ENCODE results near the gene FBXL15. TPM values are rescaled to one million over a fixed set of nuclear protein-coding genes. Genes with fewer than 3 reads are reported as not detected.
A peak's percentile ranks its signal among the peaks of the same experiment; 100 is the strongest.
"Not testable (repeated sequence)": the region's sequence is repeated elsewhere in the genome, so short reads cannot be mapped to it uniquely, and the experiment has no call there.

FBXL15 gene
- total RNA-seq, 1 donor, result 4.7 TPM

- Histone ChIP-seq H3K4me1 (ENCODE audit: insufficient read depth, low read length) (peaks cover 58% of the 10 kb centered on the region), H3K4me3 (ENCODE audit: low read length) (peak overlapping the region; percentile 78), H3K27me3 (ENCODE audit: insufficient read depth, low read length) (no peaks in the 10 kb centered on the region), H3K9me3 (ENCODE audit: low read depth, low read length) (no peaks in the 10 kb centered on the region)
These were observed 29.9 kb downstream of the FBXL15 start for GRCh38 chr10:102450374-102451104.

DNA sequence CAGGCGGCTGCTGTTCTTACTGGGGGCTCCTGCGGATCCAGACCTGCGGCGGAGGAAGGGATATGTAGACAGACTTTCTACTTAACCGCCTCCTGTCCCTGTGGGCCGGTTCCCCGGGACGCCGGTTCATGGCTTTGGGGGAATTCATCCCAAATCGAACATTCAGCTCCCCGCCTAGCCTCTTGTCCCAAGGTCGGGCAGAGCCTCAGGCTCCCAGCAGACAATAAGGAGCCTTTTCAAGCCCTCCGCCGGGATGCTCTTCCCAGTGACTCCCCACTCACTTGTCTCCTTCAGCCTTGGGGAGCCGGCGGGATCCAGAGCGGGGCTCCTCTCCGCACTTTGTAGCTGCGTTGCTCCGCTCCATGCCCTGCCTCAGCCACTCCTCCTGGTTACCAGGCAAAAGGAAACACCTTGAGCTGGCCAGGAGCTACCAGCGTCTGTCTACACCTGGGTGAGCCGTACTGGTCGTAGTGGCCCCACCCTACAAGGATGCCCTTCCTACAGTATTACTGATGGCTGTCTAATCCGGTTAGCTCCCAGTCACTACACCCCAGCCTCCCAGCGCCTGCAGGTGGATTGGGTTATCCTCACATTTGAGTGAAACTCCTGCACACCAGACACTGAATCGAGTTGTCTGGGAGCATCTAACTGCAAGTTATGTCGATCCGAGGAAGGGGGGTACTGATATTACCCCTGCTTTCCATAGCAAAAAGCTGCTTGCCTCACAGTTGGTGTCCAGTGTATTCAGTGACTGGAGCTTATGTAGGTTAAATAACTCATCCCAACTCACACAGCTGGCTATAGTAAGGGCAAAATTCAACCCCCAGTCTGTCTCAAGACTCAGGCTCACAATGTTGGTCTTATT is 30.7 kb downstream of the FBXL15 start, which contains the start of gene C10orf95:
Gene C10orf95, minus strand, starts transcription at position 439 of the 865 bp plus-strand sequence. CDS start 450 bp downstream, outside the sequence.
- no peaks in the 10 kb centered on the region for H3K9me3 ChIP-seq (ENCODE audit: low read depth, low read length)
- H3K27me3 ChIP-seq (ENCODE audit: insufficient read depth, low read length), result no peaks in the 10 kb centered on the region
- H3K4me1 ChIP-seq (ENCODE audit: insufficient read depth, low read length), result peaks cover 66% of the 10 kb centered on the region
- peak within 1 kb of the TSS; percentile 78 for H3K4me3 ChIP-seq (ENCODE audit: low read length)

DNA sequence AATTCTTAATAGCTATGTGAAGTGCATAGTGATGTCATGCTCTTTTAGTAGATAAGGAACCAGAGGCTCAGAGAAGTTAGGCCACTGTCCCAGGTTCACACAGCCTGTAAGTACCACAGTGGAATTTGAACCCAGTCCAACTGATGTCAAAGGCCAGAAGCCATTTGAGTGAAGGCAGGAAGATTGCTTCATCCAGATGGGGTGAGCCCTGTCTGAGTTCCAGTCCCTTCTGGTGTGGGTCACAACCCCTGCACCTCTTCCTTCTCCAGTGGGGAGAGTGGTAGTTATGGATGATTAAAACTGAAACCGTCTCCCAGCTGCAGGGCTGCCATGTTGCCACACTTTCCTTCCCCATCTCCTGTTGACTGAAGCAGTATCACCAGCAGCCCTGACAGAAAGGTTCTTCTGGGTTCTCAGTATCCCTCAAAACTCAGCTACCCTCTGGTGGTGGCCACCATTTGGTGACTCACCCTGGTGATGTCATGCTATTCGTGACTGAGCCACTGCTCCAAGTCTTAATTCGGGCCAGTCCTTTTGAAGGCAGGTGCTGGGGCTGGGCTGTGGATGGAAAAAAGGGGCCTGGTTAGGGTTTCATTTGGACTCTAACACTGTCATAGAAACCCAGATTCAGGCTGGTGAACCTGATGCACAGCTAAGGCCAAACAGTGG is 32.2 kb downstream of the FBXL15 start:
- Histone ChIP-seq H3K4me1 (ENCODE audit: insufficient read depth, low read length) (peaks cover 75% of the 10 kb centered on the region), H3K27me3 (ENCODE audit: insufficient read depth, low read length) (no peaks in the 10 kb centered on the region), H3K4me3 (ENCODE audit: low read length) (no peak overlapping the region), H3K9me3 (ENCODE audit: low read depth, low read length) (no peaks in the 10 kb centered on the region)

GRCh38 chr10:102453502-102453901 is 32.9 kb downstream of the FBXL15 start:
- peaks cover 75% of the 10 kb centered on the region for H3K4me1 ChIP-seq (ENCODE audit: insufficient read depth, low read length)
- H3K27me3 ChIP-seq (ENCODE audit: insufficient read depth, low read length), result no peaks in the 10 kb centered on the region
- no peak overlapping the region for H3K4me3 ChIP-seq (ENCODE audit: low read length)

GRCh38 chr10:102454662-102455487 is 34.2 kb downstream of the FBXL15 start:
- peaks cover 66% of the 10 kb centered on the region for H3K4me1 ChIP-seq (ENCODE audit: insufficient read depth, low read length)
- H3K27me3 ChIP-seq (ENCODE audit: insufficient read depth, low read length); H3K9me3 ChIP-seq (ENCODE audit: low read depth, low read length): not testable (repeated sequence)

More at GRCh38 chr10:102453502-102453901, 32.9 kb downstream of the FBXL15 start:
- no peaks in the 10 kb centered on the region for H3K9me3 ChIP-seq (ENCODE audit: low read depth, low read length)

DNA sequence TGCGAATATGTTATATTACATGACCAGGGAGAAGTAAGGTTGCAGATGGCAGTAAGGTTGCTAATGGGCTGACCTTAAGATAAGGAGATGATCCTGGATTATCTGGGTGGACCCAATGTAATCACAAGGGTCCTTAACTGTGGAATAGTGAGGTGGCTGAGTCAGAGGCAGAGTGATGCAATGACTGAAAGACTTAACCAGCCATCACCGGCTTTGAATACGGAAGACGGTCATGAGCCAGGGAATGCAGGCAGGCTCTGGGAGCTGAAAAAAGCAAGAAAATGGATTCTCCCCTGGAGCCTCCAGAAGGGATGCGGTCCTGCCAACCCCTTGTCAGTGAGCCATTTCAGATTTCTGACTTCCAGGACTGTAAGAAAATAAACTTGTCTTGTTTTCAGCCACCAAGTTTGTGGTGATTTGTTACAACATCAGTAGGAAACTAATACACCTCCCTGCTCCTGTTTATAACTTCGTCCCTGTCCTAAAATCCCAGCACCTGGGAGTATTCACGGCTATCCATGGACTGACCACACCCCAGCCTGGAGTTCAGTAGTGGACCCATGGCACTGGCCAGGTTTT is 35.3 kb downstream of the FBXL15 start:
- H3K9me3 ChIP-seq (ENCODE audit: low read depth, low read length), result no peaks in the 10 kb centered on the region
- no peaks in the 10 kb centered on the region for H3K27me3 ChIP-seq (ENCODE audit: insufficient read depth, low read length)
- peaks cover 66% of the 10 kb centered on the region for H3K4me1 ChIP-seq (ENCODE audit: insufficient read depth, low read length)
- H3K4me3 ChIP-seq (ENCODE audit: low read length), result no peak overlapping the region

More at GRCh38 chr10:102454662-102455487, 34.2 kb downstream of the FBXL15 start:
- not testable (repeated sequence) for H3K4me3 ChIP-seq (ENCODE audit: low read length)

DNA sequence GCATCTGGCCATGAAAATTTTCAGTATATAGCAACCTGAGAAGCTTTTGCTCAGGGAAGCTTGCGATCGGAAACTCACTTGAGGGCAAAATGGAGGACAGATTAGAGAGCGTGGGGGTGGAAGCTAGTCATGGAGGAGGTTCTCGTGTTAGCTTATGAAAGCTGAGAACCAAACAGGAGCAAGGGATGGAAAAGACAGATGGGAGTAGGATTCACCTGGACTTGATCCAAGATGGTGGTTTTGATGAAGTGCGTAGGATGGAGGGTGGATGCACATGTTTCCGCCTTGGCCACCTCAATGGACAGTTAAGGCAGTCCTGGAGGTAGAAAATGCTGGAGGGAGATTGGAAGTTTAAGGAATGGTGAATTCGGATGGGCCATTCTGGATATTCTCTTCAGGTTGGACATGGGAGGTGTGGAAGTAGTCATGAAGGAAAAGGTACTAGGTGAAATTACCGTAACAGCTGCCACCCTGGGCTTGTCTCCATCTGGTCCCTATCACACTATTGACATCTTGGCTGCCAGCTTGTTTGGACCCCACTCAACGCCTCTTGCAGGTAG is 37.0 kb downstream of the FBXL15 start:
- Histone ChIP-seq H3K9me3 (ENCODE audit: low read depth, low read length) (no peaks in the 10 kb centered on the region), H3K4me3 (ENCODE audit: low read length) (no peak overlapping the region), H3K4me1 (ENCODE audit: insufficient read depth, low read length) (peaks cover 64% of the 10 kb centered on the region), H3K27me3 (ENCODE audit: insufficient read depth, low read length) (no peaks in the 10 kb centered on the region)

- H3K27me3 ChIP-seq (ENCODE audit: insufficient read depth, low read length), result no peaks in the 10 kb centered on the region
- peaks cover 64% of the 10 kb centered on the region for H3K4me1 ChIP-seq (ENCODE audit: insufficient read depth, low read length)
- H3K9me3 ChIP-seq (ENCODE audit: low read depth, low read length), result no peaks in the 10 kb centered on the region
- H3K4me3 ChIP-seq (ENCODE audit: low read length), result no peak overlapping the region
These were observed 38.0 kb downstream of the FBXL15 start for GRCh38 chr10:102458656-102459055.

DNA sequence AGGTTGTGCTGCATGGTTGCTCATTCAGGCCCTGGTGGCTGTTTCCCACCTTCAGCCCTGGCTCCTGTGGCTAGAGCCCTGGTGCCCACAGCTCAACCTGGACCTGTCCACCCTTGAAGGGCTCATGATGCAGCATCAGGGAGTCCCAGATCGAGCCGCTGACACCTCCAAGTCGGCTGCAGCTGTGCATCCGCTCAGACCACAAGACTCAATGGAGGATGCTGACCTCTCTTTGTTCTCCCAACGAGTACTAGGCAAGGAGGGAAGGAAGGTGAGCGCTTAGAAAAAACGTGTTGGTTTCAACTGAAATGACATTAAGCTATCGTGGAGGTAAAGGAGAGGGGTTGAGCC is 40.2 kb downstream of the FBXL15 start:
- no peaks in the 10 kb centered on the region for H3K27me3 ChIP-seq (ENCODE audit: insufficient read depth, low read length)
- no peaks in the 10 kb centered on the region for H3K9me3 ChIP-seq (ENCODE audit: low read depth, low read length)
- H3K4me3 ChIP-seq (ENCODE audit: low read length), result peak overlapping the region; percentile 47

DNA sequence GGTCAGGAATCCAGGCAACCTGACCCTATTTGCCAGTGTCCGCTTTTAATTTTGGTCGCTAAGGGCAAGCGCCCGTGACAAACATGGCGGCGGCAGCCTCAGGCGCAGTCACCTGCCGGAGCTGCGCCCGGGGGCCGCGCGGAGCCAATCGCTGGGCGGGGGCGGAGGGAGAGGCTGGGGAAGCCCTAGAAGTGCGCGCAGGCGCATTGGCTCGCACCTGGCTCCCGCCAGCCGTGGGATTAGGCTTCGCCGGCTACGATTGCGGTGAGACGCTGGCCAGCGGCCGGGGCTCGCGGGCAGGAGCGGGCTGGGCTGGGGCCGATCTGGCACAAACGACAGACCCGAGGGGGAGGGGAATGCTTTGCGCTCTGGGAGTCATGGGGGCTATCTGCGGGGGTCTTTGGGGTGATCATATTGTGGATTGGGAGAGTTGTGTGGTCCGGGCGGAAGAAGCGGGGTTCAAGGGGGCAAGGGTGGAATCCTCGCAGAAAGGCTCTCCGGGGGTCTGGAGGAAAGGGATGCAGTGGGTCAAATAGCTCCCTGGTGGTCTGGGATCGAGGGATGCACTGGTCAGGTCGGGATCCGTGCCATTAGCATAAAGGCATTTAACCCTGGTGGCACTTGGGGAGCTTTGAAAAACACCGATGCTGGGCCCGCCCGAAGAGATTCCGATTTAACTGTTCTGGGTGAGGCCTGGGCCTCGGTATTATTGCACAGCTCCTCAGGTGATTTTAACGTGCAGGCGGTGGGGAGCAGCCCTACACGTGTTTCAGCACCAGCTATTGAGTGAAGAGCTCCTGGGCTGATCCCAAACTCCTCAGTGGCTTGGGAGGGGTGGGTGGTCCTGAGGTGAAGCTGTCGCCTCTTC is 40.8 kb downstream of the FBXL15 start:
- Histone ChIP-seq H3K4me3 (ENCODE audit: low read length) (peak overlapping the region; percentile 47), H3K27me3 (ENCODE audit: insufficient read depth, low read length) (no peaks in the 10 kb centered on the region), H3K4me1 (ENCODE audit: insufficient read depth, low read length) (peaks cover 36% of the 10 kb centered on the region), H3K9me3 (ENCODE audit: low read depth, low read length) (no peaks in the 10 kb centered on the region)

More for the DNA sequence above, 40.2 kb downstream of the FBXL15 start:
- peaks cover 42% of the 10 kb centered on the region for H3K4me1 ChIP-seq (ENCODE audit: insufficient read depth, low read length)

GRCh38 chr10:102462512-102463054 is 41.9 kb downstream of the FBXL15 start:
- Histone ChIP-seq H3K4me1 (ENCODE audit: insufficient read depth, low read length) (peaks cover 31% of the 10 kb centered on the region), H3K9me3 (ENCODE audit: low read depth, low read length) (no peaks in the 10 kb centered on the region), H3K27me3 (ENCODE audit: insufficient read depth, low read length) (no peaks in the 10 kb centered on the region), H3K4me3 (ENCODE audit: low read length) (no peak overlapping the region)

DNA sequence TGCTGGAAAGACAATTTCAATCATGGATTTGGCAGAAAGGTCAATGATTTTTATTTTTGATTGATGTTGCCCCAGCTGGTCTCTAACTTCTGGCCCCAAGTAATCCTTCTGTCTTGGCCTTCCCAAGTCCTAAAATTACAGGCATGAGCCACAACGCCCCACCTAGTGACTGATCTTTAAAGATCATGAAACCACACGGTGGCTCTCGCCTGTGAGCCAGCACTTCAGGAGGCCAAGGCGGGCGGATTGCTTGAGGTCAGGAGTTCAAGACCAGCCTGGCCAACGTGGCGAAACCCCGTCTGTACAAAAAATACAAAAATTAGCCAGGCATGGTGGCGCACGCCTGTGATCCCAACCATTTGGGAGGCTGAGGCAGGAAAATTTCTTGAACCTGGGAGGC is 43.3 kb downstream of the FBXL15 start:
- Histone ChIP-seq H3K4me3 (ENCODE audit: low read length) (no peak overlapping the region), H3K4me1 (ENCODE audit: insufficient read depth, low read length) (peaks cover 45% of the 10 kb centered on the region), H3K9me3 (ENCODE audit: low read depth, low read length) (no peaks in the 10 kb centered on the region), H3K27me3 (ENCODE audit: insufficient read depth, low read length) (no peaks in the 10 kb centered on the region)

- Histone ChIP-seq H3K9me3 (ENCODE audit: low read depth, low read length) (no peaks in the 10 kb centered on the region), H3K4me1 (ENCODE audit: insufficient read depth, low read length) (peaks cover 60% of the 10 kb centered on the region), H3K4me3 (ENCODE audit: low read length) (no peak overlapping the region)
These were observed 44.8 kb downstream of the FBXL15 start for GRCh38 chr10:102465466-102465865.

More at GRCh38 chr10:102465466-102465865, 44.8 kb downstream of the FBXL15 start:
- H3K27me3 ChIP-seq (ENCODE audit: insufficient read depth, low read length), result no peaks in the 10 kb centered on the region

All from mononuclear cell (primary cell).